Activated CD4-positive, alpha-beta T cell treated with anti-CD3 and anti-CD28 coated beads, Interleukin-2, Interleukin-6, amounts not matched to agents 100 ng/mL and 50 ng/mL, durations not matched to agents 16 hours and 8 hours (primary cell): ENCODE measurements around the gene MPI.
A peak's percentile ranks its signal among the peaks of the same experiment; 100 is the strongest.
"Not testable (repeated sequence)": the region's sequence is repeated elsewhere in the genome, so short reads cannot be mapped to it uniquely, and the experiment has no call there.

Source experiments
- DNase-seq: peaks from one replicate; pipeline ENCODE4 v3.0.0-alpha.2; 2020

MPI gene

DNA sequence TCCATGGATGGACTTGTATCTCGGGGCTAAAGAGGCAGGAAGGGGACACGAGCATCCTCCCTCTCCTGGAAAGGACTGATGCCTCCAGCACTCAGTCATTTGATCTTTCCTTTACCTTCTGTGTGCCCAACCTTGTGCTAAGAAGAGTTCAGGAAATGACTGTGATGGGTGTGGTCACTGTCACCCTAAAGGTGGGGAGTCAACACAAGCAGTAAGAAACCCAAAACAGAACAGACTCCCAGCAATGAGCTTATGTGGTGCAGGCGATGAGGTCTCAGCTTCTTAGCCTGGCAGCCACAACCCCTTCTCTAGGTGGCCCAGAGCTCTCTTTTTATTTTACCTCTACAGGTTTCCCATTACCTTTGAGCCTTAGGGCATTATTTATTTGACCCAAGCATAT lies 3.8 kb downstream of the MPI start:
- peak; percentile 66 for DNase-seq

DNA sequence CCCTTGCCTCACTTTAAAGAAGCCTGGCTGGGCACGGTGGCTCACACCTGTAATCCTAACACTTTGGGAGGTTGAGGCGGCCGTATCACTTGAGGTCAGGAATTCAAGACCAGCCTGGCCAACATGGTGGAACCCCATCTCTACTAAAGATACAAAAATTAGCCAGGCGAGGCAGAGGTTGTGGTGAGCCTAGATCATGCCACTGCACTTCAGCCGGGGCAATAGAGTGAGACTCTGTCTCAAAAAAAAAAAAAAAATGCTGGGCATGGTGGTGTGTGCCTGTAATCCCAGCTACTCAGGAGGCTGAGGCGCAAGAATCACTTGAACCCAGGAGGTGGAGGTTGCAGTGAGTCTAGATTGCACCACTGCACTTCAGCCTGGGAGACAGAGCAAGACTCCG lies 4.5 kb downstream of the MPI start:
- DNase-seq = not testable (repeated sequence)

DNA sequence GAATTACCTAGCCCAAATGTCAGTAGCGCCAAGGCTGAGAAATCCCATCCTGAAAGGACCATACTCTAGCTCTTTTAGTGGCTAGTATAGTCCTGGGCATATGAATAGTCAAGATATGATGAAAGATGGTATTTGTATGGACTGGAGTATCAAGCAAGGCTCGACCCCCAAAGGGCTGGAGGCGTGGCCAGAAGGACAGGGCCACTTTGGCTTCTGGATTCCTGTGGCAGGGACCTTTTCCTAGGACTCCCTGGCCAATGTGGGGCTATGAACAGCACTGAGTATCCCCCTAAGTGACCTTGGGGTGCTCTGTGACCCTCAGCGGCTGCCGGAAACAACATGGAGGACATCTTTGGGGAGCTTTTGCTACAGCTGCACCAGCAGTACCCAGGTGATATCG lies 6.0 kb downstream of the MPI start:
- DNase-seq = no peak

- no peak for DNase-seq
Measured at GRCh38 chr15:74896316-74896715, 6.5 kb downstream of the MPI start.

GRCh38 chr15:74897300-74897701 lies 7.5 kb downstream of the MPI start:
- DNase-seq = no peak

DNA sequence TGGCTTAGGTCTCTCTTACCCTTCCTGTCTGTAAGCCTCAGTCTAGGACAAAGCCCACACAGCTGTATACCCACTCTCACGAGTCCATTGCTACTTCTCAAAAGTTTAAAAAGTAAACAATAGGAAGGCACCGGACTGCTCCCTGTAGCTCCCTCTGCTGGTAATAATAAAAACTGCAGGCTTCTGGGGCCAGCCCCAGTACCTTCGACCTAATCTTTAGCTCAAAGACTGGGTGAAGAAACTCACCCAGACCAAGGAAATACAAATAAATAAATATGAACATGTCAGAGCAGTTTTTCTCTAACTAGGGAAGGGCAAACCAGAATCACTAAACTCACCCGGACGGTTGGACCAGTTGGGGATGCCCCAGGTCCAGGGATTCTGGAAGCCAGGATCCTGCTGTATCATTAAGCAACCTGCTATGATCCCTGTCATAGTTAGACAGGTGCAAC lies 11.8 kb downstream of the MPI start:
- DNase-seq = peak; percentile 81

DNA sequence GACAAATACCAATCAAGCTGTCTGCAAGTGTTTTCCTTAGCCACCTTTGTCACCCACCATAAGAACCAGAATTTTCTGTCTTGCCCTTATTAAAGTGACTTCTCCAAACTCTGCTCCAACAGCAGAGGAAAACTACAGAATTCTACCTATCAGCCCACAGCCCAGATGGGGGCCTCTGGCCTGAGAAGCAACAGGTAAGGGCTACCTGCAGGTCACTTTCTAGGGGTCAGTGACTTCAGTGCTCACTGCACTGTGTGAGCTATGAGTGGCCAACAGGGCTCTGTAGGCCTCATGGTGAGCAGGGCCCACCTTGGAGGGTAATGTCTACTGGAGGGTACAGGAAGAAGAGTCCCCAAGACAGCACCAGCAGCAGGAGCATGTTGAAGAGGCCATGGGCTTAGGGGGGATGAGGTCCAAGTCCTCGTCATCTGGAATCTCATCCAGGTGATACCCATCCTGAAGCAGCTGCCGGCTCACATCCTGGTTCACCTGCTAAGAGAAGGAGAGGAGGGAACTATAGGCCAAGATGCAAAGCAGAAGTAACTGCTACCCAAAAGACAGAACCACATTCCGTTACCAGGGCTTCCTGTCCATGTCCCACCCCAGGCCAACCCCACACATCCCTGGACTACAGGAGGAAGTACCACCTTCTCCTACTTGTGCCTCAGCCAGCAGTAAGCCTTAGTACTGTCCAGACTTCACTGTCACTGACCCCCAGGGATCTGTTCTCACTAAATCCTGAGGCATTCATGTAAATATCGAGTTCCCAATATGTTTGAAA lies 12.6 kb downstream of the MPI start:
- no peak for DNase-seq

- no peak for DNase-seq
Measured at GRCh38 chr15:74903676-74904075, 13.8 kb downstream of the MPI start.

- no peak for DNase-seq
Measured at GRCh38 chr15:74904190-74904805, 14.5 kb downstream of the MPI start.

DNA sequence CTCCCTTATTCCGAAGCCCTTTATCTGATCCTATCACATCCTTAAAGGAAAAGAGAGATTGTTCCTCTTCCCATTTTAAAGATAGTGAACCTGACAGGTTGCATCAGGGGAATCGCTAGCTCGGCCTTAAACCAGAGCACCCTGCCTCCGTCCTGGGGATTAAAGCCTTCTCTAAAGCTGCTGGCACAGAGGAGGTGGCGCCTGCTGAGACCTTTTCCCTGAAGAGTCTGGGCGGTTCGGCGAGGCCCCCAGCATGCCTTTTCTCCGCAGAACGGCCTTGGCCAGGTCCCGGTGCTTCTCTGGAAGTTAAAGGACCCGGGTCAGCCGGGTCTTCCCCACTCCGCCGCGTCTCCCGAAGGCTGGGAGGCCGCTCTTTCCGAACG lies 16.2 kb downstream of the MPI start:
- DNase-seq = peak; percentile 44

DNA sequence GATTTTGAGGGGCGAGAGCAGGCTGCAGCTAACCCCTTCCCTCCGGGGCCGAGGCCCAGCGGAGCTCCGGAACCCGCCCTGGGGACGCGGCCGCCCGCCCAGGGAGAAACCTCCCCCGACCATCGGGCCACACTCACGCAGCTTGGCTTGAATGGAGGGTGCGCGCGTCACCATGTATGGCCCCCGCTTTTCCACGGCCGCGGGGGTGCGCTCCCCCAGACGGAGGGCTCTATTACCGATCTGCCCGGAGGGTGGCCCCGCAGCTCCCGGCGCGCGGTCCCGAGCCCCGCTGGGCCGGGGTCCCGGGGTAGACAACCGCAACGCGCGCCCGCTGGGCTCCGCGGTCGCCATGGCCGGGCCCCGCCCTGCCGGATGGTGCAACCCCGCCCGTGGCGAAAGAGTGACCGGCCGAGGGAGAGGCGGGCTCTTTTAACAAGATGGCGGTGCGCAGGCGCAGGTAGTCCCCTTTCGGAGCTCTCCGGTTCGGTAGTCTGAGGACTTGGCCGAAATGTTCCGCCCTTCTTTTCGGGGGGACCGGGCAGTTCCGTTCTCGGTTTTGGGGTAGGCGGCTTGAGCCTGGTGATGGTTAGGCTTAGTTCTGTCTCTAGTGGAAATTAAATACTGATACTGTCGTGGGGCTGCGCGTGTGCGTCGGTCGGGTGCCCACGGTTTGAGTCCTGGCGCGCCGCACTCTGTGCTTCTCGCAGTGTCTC lies 16.8 kb downstream of the MPI start, which contains the start of gene FAM219B:
Gene FAM219B, minus strand, starts transcription at position 402 of the 713 bp plus-strand sequence. Its CDS starts 51 bp downstream, at position 351.
- peak; percentile 90 for DNase-seq

- no peak for DNase-seq
Measured at GRCh38 chr15:74907163-74907870, 17.5 kb downstream of the MPI start.

DNA sequence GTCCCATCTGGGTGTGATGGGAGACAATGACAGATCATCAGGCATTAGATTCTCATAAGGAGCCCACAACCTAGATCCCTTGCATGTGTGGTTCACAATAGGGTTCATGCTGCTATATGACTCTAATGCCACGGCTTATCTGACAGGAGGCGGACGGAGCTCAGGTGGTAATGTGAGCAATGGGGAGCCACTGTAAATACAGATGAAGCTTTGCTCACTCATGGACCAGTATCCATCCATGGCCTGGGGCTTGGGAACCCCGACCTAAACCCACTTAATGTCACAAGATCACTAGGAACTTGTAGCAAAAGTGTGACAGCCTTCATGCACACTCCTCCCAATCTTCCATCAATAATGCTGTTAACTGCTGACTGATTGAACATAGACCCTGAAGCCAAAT lies 18.8 kb downstream of the MPI start:
- DNase-seq = no peak

DNA sequence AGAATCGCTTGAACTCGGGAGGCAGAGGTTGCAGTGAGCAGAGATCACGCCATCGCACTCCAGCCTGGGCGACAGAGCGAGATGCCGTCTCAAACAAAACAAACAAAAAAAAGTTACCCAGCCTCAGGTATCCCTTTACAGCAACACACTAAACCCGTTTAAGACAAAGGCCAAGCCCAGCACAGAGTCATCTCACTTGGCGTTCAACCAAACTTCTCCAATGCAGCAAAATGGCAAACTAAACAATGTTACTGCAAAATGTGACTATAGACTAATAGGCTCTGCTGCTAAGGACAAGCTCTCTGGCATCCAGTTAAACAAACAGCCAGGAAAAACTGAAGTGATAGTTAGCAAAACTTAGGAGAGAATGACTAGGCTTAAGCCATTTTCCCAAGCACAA lies 23.2 kb downstream of the MPI start:
- no peak for DNase-seq

DNA sequence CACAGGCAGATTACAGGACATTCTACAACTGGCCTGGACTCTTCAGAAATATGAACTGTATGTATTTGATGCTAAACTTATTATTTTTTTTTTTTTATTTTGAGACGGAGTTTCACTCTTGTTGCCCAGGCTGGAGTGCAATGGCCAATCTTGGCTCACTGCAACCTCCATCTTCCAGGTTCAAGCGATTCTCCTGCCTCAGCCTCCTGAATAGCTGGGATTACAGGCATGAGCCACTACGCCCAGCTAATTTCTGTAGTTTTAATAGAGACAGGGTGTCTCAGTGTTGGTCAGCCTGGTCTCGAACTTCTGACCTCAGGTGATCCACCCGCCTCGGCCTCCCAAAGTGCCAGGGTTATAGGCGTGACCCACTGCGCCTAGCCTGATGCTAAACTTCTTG lies 24.0 kb downstream of the MPI start:
- not testable (repeated sequence) for DNase-seq

- no peak for DNase-seq
Measured at GRCh38 chr15:74917676-74918075, 27.8 kb downstream of the MPI start.

- no peak for DNase-seq
Measured at GRCh38 chr15:74920456-74920855, 30.6 kb downstream of the MPI start.

GRCh38 chr15:74924525-74924924 lies 34.7 kb downstream of the MPI start:
- no peak for DNase-seq

- no peak for DNase-seq
Measured at GRCh38 chr15:74928771-74929198, 38.9 kb downstream of the MPI start.

- no peak for DNase-seq
Measured at GRCh38 chr15:74933573-74933972, 43.7 kb downstream of the MPI start.

- not testable (repeated sequence) for DNase-seq
Measured at GRCh38 chr15:74935193-74935592, 45.4 kb downstream of the MPI start.

DNA sequence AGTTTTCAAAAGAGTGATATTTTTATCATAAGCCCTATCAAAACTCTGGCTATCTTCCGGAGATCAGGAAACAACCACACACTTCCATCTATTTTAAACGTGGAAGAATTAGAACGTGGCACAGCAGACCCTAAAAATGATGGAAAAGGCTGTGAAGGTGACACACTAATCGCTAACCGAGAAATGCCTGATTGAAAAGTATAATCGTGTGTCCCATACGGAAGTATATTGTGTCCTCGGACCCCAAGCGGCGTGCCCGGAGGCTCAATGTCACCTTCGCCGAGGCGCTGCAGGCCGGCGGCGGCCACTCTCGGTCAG lies 47.4 kb downstream of the MPI start:
- no peak for DNase-seq
